KOPT-K1 (cell line): ENCODE data around the gene FGF12.

Source experiments
- H3K27ac ChIP-seq: fragments of 200-600 bp; sonication (generic); 2 replicates; pipeline ENCODE4 v1.5.1; 2016; ENCODE audit warnings: antibody characterized with exemption, mild to moderate bottlenecking, low read depth, low read length; ENCODE audit not compliant: poor library complexity, severe bottlenecking
- H3K36me3 ChIP-seq: fragments of 200-600 bp; sonication (generic); 2 replicates; pipeline ENCODE4 v1.5.1; 2017; ENCODE audit warnings: antibody characterized with exemption, mild to moderate bottlenecking, low read length, moderate library complexity; ENCODE audit not compliant: insufficient read depth
- H3K9me3 ChIP-seq: fragments of 200-600 bp; sonication (generic); 2 replicates; pipeline ENCODE4 v1.5.1; 2017; ENCODE audit warnings: antibody characterized with exemption, low read length, mild to moderate bottlenecking; ENCODE audit not compliant: insufficient read depth, poor library complexity, severe bottlenecking

Gene FGF12

GRCh38 chr3:192408647-192409200, 318.6 kb downstream of the FGF12 start:
- Histone ChIP-seq H3K27ac (no peak overlapping the region), H3K9me3 (no peaks in the 10 kb centered on the region), H3K36me3 (no peaks in the 10 kb centered on the region)

- no peaks in the 10 kb centered on the region for H3K36me3 ChIP-seq
- no peaks in the 10 kb centered on the region for H3K9me3 ChIP-seq
- no peak overlapping the region for H3K27ac ChIP-seq
Measured at GRCh38 chr3:192408007-192408646, 319.2 kb downstream of the FGF12 start.

- Histone ChIP-seq H3K9me3 (no peaks in the 10 kb centered on the region), H3K27ac (no peak overlapping the region)
Measured at GRCh38 chr3:192399767-192400166, 327.6 kb downstream of the FGF12 start.

GRCh38 chr3:192397012-192397411, 330.3 kb downstream of the FGF12 start:
- Histone ChIP-seq H3K36me3 (no peaks in the 10 kb centered on the region), H3K27ac (no peak overlapping the region), H3K9me3 (no peaks in the 10 kb centered on the region)

More at GRCh38 chr3:192399767-192400166, 327.6 kb downstream of the FGF12 start:
- H3K36me3 ChIP-seq, result no peaks in the 10 kb centered on the region

- Histone ChIP-seq H3K27ac (no peak overlapping the region), H3K9me3 (no peaks in the 10 kb centered on the region), H3K36me3 (no peaks in the 10 kb centered on the region)
Measured at GRCh38 chr3:192395506-192395905, 331.8 kb downstream of the FGF12 start.

DNA sequence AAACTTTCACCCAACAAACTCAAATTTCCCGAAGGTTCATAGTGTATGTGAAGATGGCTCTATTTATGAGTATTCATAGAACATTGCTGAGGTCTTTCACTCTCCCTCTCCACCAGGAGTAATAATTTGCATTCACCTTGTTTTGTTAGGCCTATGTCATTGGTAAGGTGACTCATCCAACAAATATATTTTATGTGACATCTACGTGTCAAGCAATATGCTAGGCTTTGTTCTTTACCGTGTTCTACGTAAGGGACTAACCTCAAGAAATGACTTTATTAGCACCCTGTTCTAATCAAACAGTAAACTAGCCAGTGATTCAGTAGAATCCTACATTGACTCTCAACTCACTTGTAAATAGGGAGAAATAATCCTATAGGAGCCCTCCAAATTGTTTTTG, 334.4 kb downstream of the FGF12 start:
- no peak overlapping the region for H3K27ac ChIP-seq
- H3K9me3 ChIP-seq, result no peaks in the 10 kb centered on the region

GRCh38 chr3:192382861-192383260, 344.5 kb downstream of the FGF12 start:
- no peak overlapping the region for H3K27ac ChIP-seq
- no peaks in the 10 kb centered on the region for H3K9me3 ChIP-seq
- H3K36me3 ChIP-seq, result no peaks in the 10 kb centered on the region

More for the DNA sequence above, 334.4 kb downstream of the FGF12 start:
- no peaks in the 10 kb centered on the region for H3K36me3 ChIP-seq

DNA sequence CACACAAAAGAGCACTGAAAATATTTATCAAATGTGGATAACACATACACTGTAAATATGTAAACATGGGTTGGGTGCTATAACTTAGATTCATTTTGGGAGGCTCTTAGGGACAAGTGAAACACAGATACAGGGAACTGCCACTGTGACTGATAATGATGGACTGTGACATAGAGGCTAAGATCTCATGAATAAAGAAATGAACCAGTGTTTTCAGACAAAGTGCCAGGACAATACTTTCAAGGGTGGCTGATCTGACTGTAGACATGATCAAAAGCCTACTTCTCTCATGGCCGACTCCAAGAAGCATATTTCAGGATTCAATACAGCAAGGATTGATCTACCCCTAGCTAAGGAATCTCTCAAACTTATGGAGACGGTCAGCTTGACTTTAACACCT, 353.8 kb downstream of the FGF12 start:
- no peak overlapping the region for H3K27ac ChIP-seq

GRCh38 chr3:192373032-192373431, 354.3 kb downstream of the FGF12 start:
- Histone ChIP-seq H3K9me3 (no peaks in the 10 kb centered on the region), H3K36me3 (no peaks in the 10 kb centered on the region), H3K27ac (no peak overlapping the region)

More for the DNA sequence above, 353.8 kb downstream of the FGF12 start:
- Histone ChIP-seq H3K9me3 (no peaks in the 10 kb centered on the region), H3K36me3 (no peaks in the 10 kb centered on the region)

DNA sequence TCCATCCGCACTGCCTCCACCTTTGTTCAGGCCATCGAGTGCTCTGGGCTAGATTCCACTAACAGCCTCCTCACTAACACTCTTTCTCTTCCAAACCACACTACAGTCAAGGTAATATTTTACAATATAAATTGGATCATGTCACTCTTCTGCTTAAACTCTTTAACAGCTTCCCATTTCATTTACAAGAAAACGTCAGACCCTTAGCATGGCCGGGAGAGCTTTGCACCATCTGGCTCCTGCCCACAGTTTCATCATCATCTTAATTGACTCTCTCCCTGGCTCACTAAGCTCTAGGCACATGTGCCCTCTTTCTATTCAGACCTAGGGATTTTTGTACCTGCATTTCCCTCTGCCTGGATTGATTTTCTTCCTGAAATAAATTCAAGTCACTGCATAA, 354.7 kb downstream of the FGF12 start:
- H3K27ac ChIP-seq, result no peak overlapping the region
- H3K36me3 ChIP-seq, result no peaks in the 10 kb centered on the region
- H3K9me3 ChIP-seq, result no peaks in the 10 kb centered on the region

- Histone ChIP-seq H3K9me3 (no peaks in the 10 kb centered on the region), H3K27ac (no peak overlapping the region), H3K36me3 (no peaks in the 10 kb centered on the region)
Measured at GRCh38 chr3:192371870-192372400, 355.4 kb downstream of the FGF12 start.

GRCh38 chr3:192367616-192368015, 359.7 kb downstream of the FGF12 start:
- Histone ChIP-seq H3K27ac (no peak overlapping the region), H3K9me3 (no peaks in the 10 kb centered on the region)

GRCh38 chr3:192366916-192367315, 360.4 kb downstream of the FGF12 start:
- Histone ChIP-seq H3K36me3 (no peaks in the 10 kb centered on the region), H3K9me3 (no peaks in the 10 kb centered on the region), H3K27ac (no peak overlapping the region)

More at GRCh38 chr3:192367616-192368015, 359.7 kb downstream of the FGF12 start:
- no peaks in the 10 kb centered on the region for H3K36me3 ChIP-seq

DNA sequence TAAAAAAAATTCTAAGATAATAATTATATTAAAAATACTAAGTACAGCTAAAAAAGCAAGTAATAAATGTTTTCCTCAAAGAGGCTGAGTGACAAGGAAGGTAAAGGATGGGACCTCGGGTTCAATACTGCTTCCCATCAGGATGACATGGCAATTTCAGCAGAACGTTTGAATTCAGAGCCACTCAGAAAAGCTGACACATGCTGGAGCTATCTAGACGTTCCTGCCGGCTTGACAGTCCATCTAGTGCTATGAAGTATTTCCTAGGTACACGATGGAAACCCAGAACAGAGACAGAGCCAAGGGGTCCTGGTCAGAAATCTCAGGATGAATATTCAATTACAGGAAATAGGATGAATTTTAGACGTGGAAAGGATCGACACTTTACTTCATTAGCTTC, 361.8 kb downstream of the FGF12 start:
- Histone ChIP-seq H3K36me3 (no peaks in the 10 kb centered on the region), H3K9me3 (no peaks in the 10 kb centered on the region)

GRCh38 chr3:192364316-192364715, 363.0 kb downstream of the FGF12 start:
- H3K36me3 ChIP-seq, result no peaks in the 10 kb centered on the region
- no peak overlapping the region for H3K27ac ChIP-seq

More for the DNA sequence above, 361.8 kb downstream of the FGF12 start:
- H3K27ac ChIP-seq, result no peak overlapping the region

GRCh38 chr3:192354687-192355086, 372.7 kb downstream of the FGF12 start:
- Histone ChIP-seq H3K36me3 (no peaks in the 10 kb centered on the region), H3K27ac (no peak overlapping the region), H3K9me3 (no peaks in the 10 kb centered on the region)

More at GRCh38 chr3:192364316-192364715, 363.0 kb downstream of the FGF12 start:
- no peaks in the 10 kb centered on the region for H3K9me3 ChIP-seq
